ENCODE results near the gene TNFRSF14. TPM values are rescaled to one million over a fixed set of nuclear protein-coding genes. Genes with fewer than 3 reads are reported as not detected.

Gene TNFRSF14
- total RNA-seq, 1 donor from 2014 or later: 6.5 TPM

DNA sequence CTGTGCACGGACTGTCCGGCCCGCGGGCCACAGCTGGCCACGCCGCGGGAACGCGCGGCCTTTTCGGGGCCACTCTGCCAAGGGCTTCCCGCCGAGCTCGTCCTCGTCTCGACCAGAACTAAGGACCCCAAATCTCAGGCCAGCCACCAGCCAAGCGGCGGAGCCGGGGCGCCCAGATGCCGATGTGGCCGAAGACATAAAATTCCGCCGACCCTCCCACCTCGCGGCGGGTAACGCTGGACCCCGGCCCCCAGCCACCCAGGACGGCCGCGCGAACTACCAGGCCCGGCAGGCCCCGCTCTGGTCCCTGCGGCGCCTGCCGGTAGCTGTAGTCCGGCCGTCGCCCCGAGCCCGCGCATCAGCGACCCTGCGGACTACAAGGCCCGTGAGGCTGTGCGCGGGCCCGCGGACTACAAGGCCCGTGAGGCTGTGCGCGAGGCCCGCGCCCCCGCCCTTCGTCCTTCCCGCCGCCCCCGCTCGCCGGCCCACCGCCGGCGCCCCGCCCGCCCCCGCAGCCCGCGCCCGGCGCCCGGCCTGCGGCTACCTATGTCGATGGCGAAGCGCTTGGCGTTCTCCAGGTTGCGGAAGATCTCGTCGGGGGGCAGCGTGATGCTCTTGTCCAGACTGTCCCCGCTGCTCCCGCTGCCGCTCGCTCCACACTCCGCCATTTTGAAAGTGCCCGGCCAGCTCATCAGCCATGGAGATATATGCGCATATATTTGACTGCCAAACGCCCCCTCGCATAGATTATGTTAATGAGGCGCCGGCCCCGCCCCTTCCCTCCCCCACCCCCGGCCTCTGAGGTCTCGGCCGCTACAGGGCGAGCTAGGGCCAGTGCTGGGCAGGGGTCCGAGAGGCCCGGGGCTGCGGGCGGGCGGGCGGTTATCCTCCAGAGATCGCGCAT, 30.0 kb upstream of the TNFRSF14 start, which contains the start of gene PANK4:
TSS of gene PANK4 (minus strand) at position 677 of the 904 bp plus-strand sequence. CDS start at position 668, 9 bp downstream.
- H3K4me3 Mint-ChIP-seq (ENCODE audit: unreplicated experiment): peak within 1 kb of the TSS; percentile 87
- H3K36me3 Mint-ChIP-seq (ENCODE audit: unreplicated experiment): peaks cover 2% of the 10 kb centered on the region
- peaks cover 46% of the 10 kb centered on the region for H3K4me1 Mint-ChIP-seq (ENCODE audit: unreplicated experiment)
- peak; percentile 96 for DNase-seq (ENCODE audit: extremely low spot score, unreplicated experiment)
- H3K9me3 Mint-ChIP-seq (ENCODE audit: unreplicated experiment): no peaks in the 10 kb centered on the region
- TF ChIP-seq CTCF (IDR thresholded peaks at IDR 0.05): peak; percentile 23
- no peaks in the 10 kb centered on the region for H3K27me3 Mint-ChIP-seq (ENCODE audit: unreplicated experiment)
- peak within 1 kb of the TSS; percentile 93 for H3K27ac Mint-ChIP-seq (ENCODE audit: unreplicated experiment)

- Mint-ChIP-seq H3K36me3 (ENCODE audit: unreplicated experiment) (no peaks in the 10 kb centered on the region), H3K4me1 (ENCODE audit: unreplicated experiment) (peaks cover 46% of the 10 kb centered on the region), H3K4me3 (ENCODE audit: unreplicated experiment) (no peak overlapping the region), H3K9me3 (ENCODE audit: unreplicated experiment) (no peaks in the 10 kb centered on the region), H3K27me3 (ENCODE audit: unreplicated experiment) (no peaks in the 10 kb centered on the region), H3K27ac (ENCODE audit: unreplicated experiment) (peak overlapping the region; percentile 23)
- no peak for TF ChIP-seq CTCF (IDR thresholded peaks at IDR 0.05)
- no peak for DNase-seq (ENCODE audit: extremely low spot score, unreplicated experiment)
Observed at GRCh38 chr1:2526824-2527555, 29.2 kb upstream of the TNFRSF14 start.

GRCh38 chr1:2527556-2527860, 28.7 kb upstream of the TNFRSF14 start:
- Mint-ChIP-seq H3K36me3 (ENCODE audit: unreplicated experiment) (no peaks in the 10 kb centered on the region), H3K27ac (ENCODE audit: unreplicated experiment) (no peak overlapping the region), H3K4me3 (ENCODE audit: unreplicated experiment) (no peak overlapping the region)

GRCh38 chr1:2528016-2528415, 28.2 kb upstream of the TNFRSF14 start:
- Mint-ChIP-seq H3K27me3 (ENCODE audit: unreplicated experiment) (no peaks in the 10 kb centered on the region), H3K4me1 (ENCODE audit: unreplicated experiment) (peaks cover 50% of the 10 kb centered on the region), H3K36me3 (ENCODE audit: unreplicated experiment) (no peaks in the 10 kb centered on the region), H3K27ac (ENCODE audit: unreplicated experiment) (no peak overlapping the region), H3K4me3 (ENCODE audit: unreplicated experiment) (no peak overlapping the region), H3K9me3 (ENCODE audit: unreplicated experiment) (no peaks in the 10 kb centered on the region)
- TF ChIP-seq CTCF (IDR thresholded peaks at IDR 0.05): no peak
- no peak for DNase-seq (ENCODE audit: extremely low spot score, unreplicated experiment)

More at GRCh38 chr1:2527556-2527860, 28.7 kb upstream of the TNFRSF14 start:
- Mint-ChIP-seq H3K4me1 (ENCODE audit: unreplicated experiment) (peaks cover 46% of the 10 kb centered on the region), H3K27me3 (ENCODE audit: unreplicated experiment) (no peaks in the 10 kb centered on the region), H3K9me3 (ENCODE audit: unreplicated experiment) (no peaks in the 10 kb centered on the region)
- no peak for TF ChIP-seq CTCF (IDR thresholded peaks at IDR 0.05)
- no peak for DNase-seq (ENCODE audit: extremely low spot score, unreplicated experiment)

DNA sequence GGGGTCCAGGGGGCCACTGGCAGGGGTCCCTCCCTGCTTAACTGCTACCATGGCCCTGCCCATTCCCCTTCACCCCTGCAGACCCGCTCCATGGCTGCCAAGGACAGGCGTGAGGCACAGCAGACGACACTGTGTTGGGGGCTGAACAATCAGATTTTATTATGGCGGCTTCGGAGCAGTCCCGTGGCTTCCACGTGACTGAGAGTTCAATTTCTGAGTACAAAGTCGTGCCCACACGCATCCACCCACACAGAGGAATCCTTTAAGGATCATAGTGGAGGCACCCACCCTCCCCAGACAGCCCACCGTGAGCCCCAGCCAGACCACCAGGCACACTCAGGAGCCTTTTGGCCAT, 27.6 kb upstream of the TNFRSF14 start:
- TF ChIP-seq CTCF (IDR thresholded peaks at IDR 0.05): no peak
- Mint-ChIP-seq H3K36me3 (ENCODE audit: unreplicated experiment) (no peaks in the 10 kb centered on the region), H3K9me3 (ENCODE audit: unreplicated experiment) (no peaks in the 10 kb centered on the region), H3K4me1 (ENCODE audit: unreplicated experiment) (peaks cover 51% of the 10 kb centered on the region), H3K27me3 (ENCODE audit: unreplicated experiment) (no peaks in the 10 kb centered on the region), H3K4me3 (ENCODE audit: unreplicated experiment) (no peak overlapping the region), H3K27ac (ENCODE audit: unreplicated experiment) (no peak overlapping the region)
- no peak for DNase-seq (ENCODE audit: extremely low spot score, unreplicated experiment)
